Esophagus (tissue), 2 donors: ENCODE data around the gene PPP1R3F. TPM values are rescaled to one million over a fixed set of nuclear protein-coding genes. Genes with fewer than 3 reads are reported as not detected.
"Not testable (repeated sequence)": the region's sequence is repeated elsewhere in the genome, so short reads cannot be mapped to it uniquely, and the experiment has no call there.

Source experiments
- H3K27ac ChIP-seq, 2 donors: one replicate each; pipeline ENCODE4 v1.5.1; 2013; ENCODE audit warnings: low read depth in 2 of 2, mild to moderate bottlenecking in 2 of 2, inconsistent platforms in 1 of 2, low read length in 1 of 2, moderate library complexity in 1 of 2
- H3K27me3 ChIP-seq, 2 donors: one replicate each; pipeline ENCODE4 v1.6.1; 2013; ENCODE audit warnings: low read length in 2 of 2, control low read depth in 1 of 2, mild to moderate bottlenecking in 1 of 2; ENCODE audit not compliant: insufficient read depth in 2 of 2, control insufficient read depth in 1 of 2
- H3K36me3 ChIP-seq, 2 donors: one replicate each; pipeline ENCODE4 v1.6.1; 2013; ENCODE audit warnings: low read length in 1 of 2; ENCODE audit not compliant: control insufficient read depth in 2 of 2, insufficient read depth in 2 of 2
- H3K4me1 ChIP-seq, 2 donors: one replicate each; pipeline ENCODE4 v1.6.1; 2013; ENCODE audit warnings: low read length in 1 of 2; ENCODE audit not compliant: control insufficient read depth in 2 of 2, insufficient read depth in 2 of 2
- H3K4me3 ChIP-seq, 2 donors: one replicate each; pipeline ENCODE4 v1.5.1; 2013; ENCODE audit warnings: low read length in 2 of 2, mild to moderate bottlenecking in 2 of 2, low read depth in 1 of 2, moderate library complexity in 1 of 2
- H3K9me3 ChIP-seq, 2 donors: one replicate each; pipeline ENCODE4 v1.6.1; 2013; ENCODE audit warnings: mild to moderate bottlenecking in 2 of 2, low read depth in 1 of 2, low read length in 1 of 2, moderate library complexity in 1 of 2; ENCODE audit not compliant: control insufficient read depth in 2 of 2, insufficient read depth in 1 of 2
- WGBS, 2 donors: extraction: QIAGEN DNeasy Blood & Tissue Kit; methylation state at CpG; one replicate each; pipeline ENCODE4 v1.1.7; 2013; 5-methylcytosine and 5-hydroxymethylcytosine counted together
- polyA plus RNA-seq, 2 donors: library from polyadenylated mRNA; stranded (reverse); fragments of 200-250 nt; gene quantifications; one replicate each; pipeline ENCODE4 v1.2.3, GENCODE V29; 2013
- donor health status: healthy with polysubstance abuse.
- donor health status: Bipolar disorder and iron deficiency.

Gene PPP1R3F
- polyA plus RNA-seq, 2 donors, result 3.8 to 4.9 TPM

GRCh38 chrX:49323735-49324134 is 54.1 kb downstream of the PPP1R3F start:
- not testable (repeated sequence) for H3K4me3 ChIP-seq, H3K27me3 ChIP-seq, H3K9me3 ChIP-seq, H3K36me3 ChIP-seq, H3K4me1 ChIP-seq, H3K27ac ChIP-seq
- 64 to 86% methylated on average over 1 to 3 of the region's 7 CpGs for WGBS, 2 donors

DNA sequence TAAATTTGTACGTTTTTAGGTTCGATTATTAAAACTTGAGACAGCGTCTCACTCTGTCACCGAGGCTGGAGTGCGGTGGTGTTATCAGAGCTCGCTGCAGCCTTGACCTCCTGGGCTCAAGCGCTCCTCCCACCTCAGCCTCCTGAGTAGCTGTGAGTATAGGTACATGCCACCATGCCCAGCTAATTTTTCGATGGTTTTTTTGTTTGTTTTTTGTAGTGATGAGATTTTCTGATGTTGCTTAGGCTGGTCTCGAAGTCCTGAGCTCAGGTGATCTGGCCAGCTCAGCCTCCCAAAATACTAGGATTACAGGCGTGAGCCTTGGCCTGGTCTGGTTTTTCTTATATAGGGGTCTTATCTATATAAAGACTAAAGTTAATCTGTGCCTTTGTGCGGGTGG is 60.8 kb downstream of the PPP1R3F start:
- not testable (repeated sequence) for H3K4me3 ChIP-seq, H3K27me3 ChIP-seq, H3K4me1 ChIP-seq, H3K27ac ChIP-seq, H3K9me3 ChIP-seq, H3K36me3 ChIP-seq
- WGBS, 2 donors, result 82 to 94% methylated on average over 3 of the region's 11 CpGs

DNA sequence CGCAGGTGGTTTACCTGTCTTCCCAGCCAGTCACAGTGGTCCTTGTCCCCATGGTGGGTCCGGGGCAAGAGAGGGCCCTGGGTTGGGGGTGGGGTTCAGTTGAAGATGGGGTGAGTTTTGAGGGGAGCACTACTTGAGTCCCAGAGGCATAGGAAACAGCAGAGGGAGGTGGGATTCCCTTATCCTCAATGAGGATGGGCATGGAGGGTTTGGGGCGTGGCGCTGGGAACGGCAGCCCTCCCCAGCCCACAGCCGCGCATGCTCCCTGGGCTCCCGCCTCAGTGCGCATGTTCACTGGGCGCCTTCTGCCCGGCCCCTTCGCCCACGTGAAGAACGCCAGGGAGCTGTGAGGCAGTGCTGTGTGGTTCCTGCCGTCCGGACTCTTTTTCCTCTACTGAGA is 61.7 kb downstream of the PPP1R3F start, which contains the start of gene GAGE13:
Gene GAGE13, plus strand, starts transcription at position 301 of the 400 bp plus-strand sequence. CDS start 1,156 bp downstream, outside the sequence.
- not testable (repeated sequence) for H3K27ac ChIP-seq, H3K27me3 ChIP-seq, H3K9me3 ChIP-seq, H3K4me3 ChIP-seq, H3K4me1 ChIP-seq, H3K36me3 ChIP-seq
- WGBS, 2 donors, result no CpG with 5 or more reads among the region's 16 CpGs

GRCh38 chrX:49331841-49332240 is 62.2 kb downstream of the PPP1R3F start:
- WGBS, 2 donors, result no CpG with 5 or more reads among the region's 26 CpGs

More at GRCh38 chrX:49331841-49332240, 62.2 kb downstream of the PPP1R3F start:
- H3K9me3 ChIP-seq, H3K27ac ChIP-seq, H3K4me3 ChIP-seq, H3K27me3 ChIP-seq, H3K4me1 ChIP-seq, H3K36me3 ChIP-seq: not testable (repeated sequence)

Other genes with a start within 250 kb of the PPP1R3F start
- gene TFE3, start 226.4 kb upstream of the PPP1R3F start, polyA plus RNA-seq, result 10 to 100 TPM; 20.5 to 20.9 TPM
- gene CCDC120, start 210.8 kb upstream of the PPP1R3F start, polyA plus RNA-seq, result 10 to 100 TPM; 23.1 to 27.9 TPM
- 1 to 10 TPM; 7.2 to 7.8 TPM for gene PRAF2, start 195.8 kb upstream of the PPP1R3F start, polyA plus RNA-seq
- 10 to 100 TPM; 45.1 to 55.6 TPM for gene WDR45, start 189.9 kb upstream of the PPP1R3F start, polyA plus RNA-seq
- 10 to 100 TPM in 1 of 2 donors, 1 to 10 TPM in 1; 7.3 to 18.1 TPM for gene GPKOW, start 146.1 kb upstream of the PPP1R3F start, polyA plus RNA-seq
- 1 to 10 TPM; 6.0 to 6.3 TPM for gene MAGIX, start 107.0 kb upstream of the PPP1R3F start, polyA plus RNA-seq
- 100 to 1,000 TPM; 267 to 453 TPM for gene PLP2, start 97.9 kb upstream of the PPP1R3F start, polyA plus RNA-seq
- gene PRICKLE3, start 83.4 kb upstream of the PPP1R3F start, polyA plus RNA-seq, result 10 to 100 TPM; 12.2 to 14.2 TPM
- gene SYP, start 69.6 kb upstream of the PPP1R3F start, polyA plus RNA-seq, result under 1 TPM; 0.75 to 0.79 TPM
- under 1 TPM; 0.11 to 0.24 TPM for gene CACNA1F, start 36.5 kb upstream of the PPP1R3F start, polyA plus RNA-seq
- gene CCDC22, start 34.3 kb upstream of the PPP1R3F start, polyA plus RNA-seq, result 10 to 100 TPM in 1 of 2 donors, 1 to 10 TPM in 1; 6.3 to 11.0 TPM
- under 1 TPM; 0.59 to 0.65 TPM for gene FOXP3, start 5.1 kb upstream of the PPP1R3F start, polyA plus RNA-seq
- gene GAGE10, start 33.9 kb downstream of the PPP1R3F start, polyA plus RNA-seq, result not detected
- not detected for gene GAGE12J, start 52.2 kb downstream of the PPP1R3F start, polyA plus RNA-seq
- gene GAGE13, start 61.8 kb downstream of the PPP1R3F start, polyA plus RNA-seq, result not detected